ENCODE measurements around the gene MGME1. TPM values are rescaled to one million over a fixed set of nuclear protein-coding genes. Genes with fewer than 3 reads are reported as not detected.

The MGME1 gene
- total RNA-seq, 8 experiments from 2014 or later = 8.8 to 36.6 (median 15.0) TPM

- H3K27ac ChIP-seq = no peak overlapping the region
- WGBS, 10 experiments = 10 to 80% (median 45%) methylated on average over 2 to 8 of the region's 9 CpGs; no CpG with 5 or more reads in 1 of the 10 experiments
- in situ Hi-C loops (cut with MboI; ENCODE audit: low pct_unique_long_range_greater_than_20kb in 2 of 9, low sequenced_read_pairs in 9 of 9, unreplicated experiment in 9 of 9) = loop anchor here in 1 of 9 experiments (25.0 kb wide), 1 partner anchor 303 kb away; no protein-coding TSS in a partner anchor
- ATAC-seq (replicated peaks in 6 of 8) = no peak
- H3K4me1 ChIP-seq (replicated peaks in 1 of 2) = peaks cover 13 to 25% of the 10 kb centered on the region in 2 donors
- H3K4me3 ChIP-seq = no peak overlapping the region
Measured at GRCh38 chr20:17965042-17965697, 3.6 kb upstream of the MGME1 start.

- 0 to 11% (median 1%) methylated on average over 2 to 9 of the region's 9 CpGs for WGBS, 10 experiments
- H3K4me1 ChIP-seq (replicated peaks in 1 of 2) = peaks cover 11 to 24% of the 10 kb centered on the region in 2 donors
Measured at GRCh38 chr20:17966432-17967310, 2.1 kb upstream of the MGME1 start.

GRCh38 chr20:17967521-17968365, 1.1 kb upstream of the MGME1 start:
- Histone ChIP-seq H3K27ac (peak overlapping the region; percentile 100), H3K4me3 (peak overlapping the region; percentile 64 to 83 (median 66)), H3K4me1 (replicated peaks in 1 of 2) (peaks cover 11 to 32% of the 10 kb centered on the region in 2 donors)
- 0 to 20% (median 0%) methylated on average over 3 to 19 of the region's 41 CpGs for WGBS, 10 experiments
- in situ Hi-C loops (cut with MboI; ENCODE audit: low pct_unique_long_range_greater_than_20kb in 2 of 9, low sequenced_read_pairs in 9 of 9, unreplicated experiment in 9 of 9) = loop anchor here in 1 of 9 experiments (25.0 kb wide), 1 partner anchor 305 kb away; no protein-coding TSS in a partner anchor
- ATAC-seq (replicated peaks in 6 of 8) = peak in 2 of 8 experiments; percentile 11 to 15

More at GRCh38 chr20:17966432-17967310, 2.1 kb upstream of the MGME1 start:
- H3K27ac ChIP-seq = no peak overlapping the region
- H3K4me3 ChIP-seq = peak overlapping the region; percentile 64 to 83 (median 66)
- no peak for ATAC-seq (replicated peaks in 6 of 8)
- in situ Hi-C loops (cut with MboI; ENCODE audit: low pct_unique_long_range_greater_than_20kb in 2 of 9, low sequenced_read_pairs in 9 of 9, unreplicated experiment in 9 of 9) = loop anchor here in 1 of 9 experiments (25.0 kb wide), 1 partner anchor 304 kb away; no protein-coding TSS in a partner anchor

GRCh38 chr20:17969278-17969883, 563 bp downstream of the MGME1 start:
- peaks cover 26 to 44% of the 10 kb centered on the region in 2 donors for H3K4me1 ChIP-seq (replicated peaks in 1 of 2)
- in situ Hi-C loops (cut with MboI; ENCODE audit: low pct_unique_long_range_greater_than_20kb in 2 of 9, low sequenced_read_pairs in 9 of 9, unreplicated experiment in 9 of 9) = loop anchor here in 1 of 9 experiments (25.0 kb wide), 1 partner anchor 307 kb away; no protein-coding TSS in a partner anchor
- peak; percentile 3 to 18 (median 11) for ATAC-seq (replicated peaks in 6 of 8)
- peak overlapping the region; percentile 9 to 100 for H3K27ac ChIP-seq
- WGBS, 10 experiments = 0 to 2% (median 0%) methylated on average over 3 to 16 of the region's 28 CpGs; no CpG with 5 or more reads in 2 of the 10 experiments
- H3K4me3 ChIP-seq = peak overlapping the region; percentile 64 to 83 (median 66)

- H3K4me1 ChIP-seq (replicated peaks in 1 of 2) = peaks cover 23 to 41% of the 10 kb centered on the region in 2 donors
- in situ Hi-C loops (cut with MboI; ENCODE audit: low pct_unique_long_range_greater_than_20kb in 2 of 9, low sequenced_read_pairs in 9 of 9, unreplicated experiment in 9 of 9) = loop anchor here in 1 of 9 experiments (25.0 kb wide), 1 partner anchor 308 kb away; no protein-coding TSS in a partner anchor
- H3K27ac ChIP-seq = peak overlapping the region in 1 of 2 donors; percentile 100
- WGBS, 10 experiments = 0 to 60% (median 0%) methylated on average over 1 to 9 of the region's 9 CpGs
- ATAC-seq (replicated peaks in 6 of 8) = peak in 1 of 8 experiments; percentile 0
- H3K4me3 ChIP-seq = peak overlapping the region; percentile 64 to 83 (median 66)
Measured at GRCh38 chr20:17969884-17970409, 1.1 kb downstream of the MGME1 start.

- WGBS, 10 experiments = 0 to 40% (median 7%) methylated on average over 1 to 6 of the region's 7 CpGs; no CpG with 5 or more reads in 5 of the 10 experiments
- Histone ChIP-seq H3K4me1 (replicated peaks in 1 of 2) (peaks cover 16 to 33% of the 10 kb centered on the region in 2 donors), H3K4me3 (peak overlapping the region; percentile 64 to 83 (median 66)), H3K27ac (no peak overlapping the region)
- in situ Hi-C loops (cut with MboI; ENCODE audit: low pct_unique_long_range_greater_than_20kb in 2 of 9, low sequenced_read_pairs in 9 of 9, unreplicated experiment in 9 of 9) = loop anchor here in 1 of 9 experiments (25.0 kb wide), 1 partner anchor 309 kb away; no protein-coding TSS in a partner anchor
- peak in 1 of 8 experiments; percentile 1 for ATAC-seq (replicated peaks in 6 of 8)
Measured at GRCh38 chr20:17971300-17972013, 2.6 kb downstream of the MGME1 start.

- H3K27ac ChIP-seq = no peak overlapping the region
- 13 to 100% (median 82%) methylated on average over 1 to 2 of the region's 2 CpGs; no CpG with 5 or more reads in 3 of the 10 experiments for WGBS, 10 experiments
- H3K4me1 ChIP-seq (replicated peaks in 1 of 2) = peaks cover 16 to 33% of the 10 kb centered on the region in 2 donors
- in situ Hi-C loops (cut with MboI; ENCODE audit: low pct_unique_long_range_greater_than_20kb in 2 of 9, low sequenced_read_pairs in 9 of 9, unreplicated experiment in 9 of 9) = loop anchor here in 1 of 9 experiments (25.0 kb wide), 1 partner anchor 310 kb away; no protein-coding TSS in a partner anchor
- H3K4me3 ChIP-seq = peak overlapping the region; percentile 64 to 83 (median 66)
- ATAC-seq (replicated peaks in 6 of 8) = no peak
Measured at GRCh38 chr20:17972121-17972520, 3.3 kb downstream of the MGME1 start.

- Histone ChIP-seq H3K27ac (no peak overlapping the region), H3K4me1 (replicated peaks in 1 of 2) (peaks cover 16 to 28% of the 10 kb centered on the region in 2 donors), H3K4me3 (no peak overlapping the region)
- 86 to 100% (median 100%) methylated on average over 1 to 4 of the region's 6 CpGs; no CpG with 5 or more reads in 5 of the 10 experiments for WGBS, 10 experiments
- in situ Hi-C loops (cut with MboI; ENCODE audit: low pct_unique_long_range_greater_than_20kb in 2 of 9, low sequenced_read_pairs in 9 of 9, unreplicated experiment in 9 of 9) = no loop called here
- ATAC-seq (replicated peaks in 6 of 8) = no peak
Measured at GRCh38 chr20:17976305-17976704, 7.5 kb downstream of the MGME1 start.

GRCh38 chr20:17985388-17986018, 16.7 kb downstream of the MGME1 start:
- WGBS, 10 experiments = 75 to 100% (median 92%) methylated on average over 1 to 7 of the region's 7 CpGs
- Histone ChIP-seq H3K27ac (no peak overlapping the region), H3K4me3 (no peak overlapping the region), H3K4me1 (replicated peaks in 1 of 2) (no peaks in the 10 kb centered on the region)
- no peak for ATAC-seq (replicated peaks in 6 of 8)
- in situ Hi-C loops (cut with MboI; ENCODE audit: low pct_unique_long_range_greater_than_20kb in 2 of 9, low sequenced_read_pairs in 9 of 9, unreplicated experiment in 9 of 9) = no loop called here

GRCh38 chr20:17987988-17988387, 19.2 kb downstream of the MGME1 start:
- WGBS, 10 experiments = 89 to 100% methylated on average over 3 of the region's 3 CpGs; no CpG with 5 or more reads in 8 of the 10 experiments
- no peaks in the 10 kb centered on the region for H3K4me1 ChIP-seq (replicated peaks in 1 of 2)
- H3K27ac ChIP-seq = no peak overlapping the region
- in situ Hi-C loops (cut with MboI; ENCODE audit: low pct_unique_long_range_greater_than_20kb in 2 of 9, low sequenced_read_pairs in 9 of 9, unreplicated experiment in 9 of 9) = no loop called here
- no peak overlapping the region for H3K4me3 ChIP-seq
- no peak for ATAC-seq (replicated peaks in 6 of 8)

Measured in motor neuron (in vitro differentiated cells).